Astrocyte of the spinal cord (primary cell): Measurements from ENCODE around the gene NGLY1.

Experiments
- DNase-seq: peaks from one replicate; pipeline ENCODE4 v3.0.0; 2011; ENCODE audit warnings: low read depth, low spot score
- H3K4me3 ChIP-seq: 2 replicates; pipeline ENCODE4 v1.5.1; 2011; ENCODE audit warnings: low read depth, mild to moderate bottlenecking, low read length, moderate library complexity
- CTCF ChIP-seq: IDR thresholded peaks from 2 replicates; pipeline ENCODE4 v1.5.1; 2012; ENCODE audit warnings: low read depth, mild to moderate bottlenecking, low read length, inconsistent platforms
- in situ Hi-C: cut with HindIII; loops from 2 replicates; pipeline ENCODE4 v1.10.0; 2017; ENCODE audit warnings: low sequenced_read_pairs

The NGLY1 gene

GRCh38 chr3:25775936-25776335 is 7.3 kb downstream of the NGLY1 start:
- TF ChIP-seq CTCF, result no peak
- no peak overlapping the region for H3K4me3 ChIP-seq
- DNase-seq, result no peak
- in situ Hi-C loops, result no loop called here

DNA sequence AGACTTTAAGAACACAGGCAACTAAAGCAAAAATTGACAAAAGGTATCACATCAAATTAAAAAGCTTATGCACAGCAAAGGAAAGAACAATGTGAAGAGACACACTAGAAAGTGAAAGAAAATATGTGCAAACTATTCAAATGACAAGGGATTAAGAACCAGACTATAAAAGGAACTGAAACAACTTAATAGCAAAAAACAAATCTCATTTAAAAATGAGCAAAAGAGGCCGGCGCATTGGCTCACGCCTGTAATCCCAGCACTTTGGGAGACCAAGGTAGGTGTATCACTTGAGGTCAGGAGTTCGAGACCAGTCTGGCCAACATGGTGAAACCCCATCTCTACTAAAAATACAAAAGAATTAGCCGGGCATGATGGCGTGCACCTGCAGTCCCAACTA is 14.4 kb downstream of the NGLY1 start:
- in situ Hi-C loops, result no loop called here
- no peak for DNase-seq
- no peak for TF ChIP-seq CTCF
- H3K4me3 ChIP-seq, result no peak overlapping the region

- in situ Hi-C loops, result no loop called here
- no peak for DNase-seq
Measured at GRCh38 chr3:25751725-25752124, 31.5 kb downstream of the NGLY1 start.

GRCh38 chr3:25751048-25751447 is 32.2 kb downstream of the NGLY1 start:
- H3K4me3 ChIP-seq, result no peak overlapping the region
- no peak for DNase-seq
- no peak for TF ChIP-seq CTCF
- in situ Hi-C loops, result no loop called here

More at GRCh38 chr3:25751725-25752124, 31.5 kb downstream of the NGLY1 start:
- no peak for TF ChIP-seq CTCF
- no peak overlapping the region for H3K4me3 ChIP-seq

- no peak overlapping the region for H3K4me3 ChIP-seq
- no peak for DNase-seq
- no peak for TF ChIP-seq CTCF
- in situ Hi-C loops, result no loop called here
Measured at GRCh38 chr3:25749031-25749581, 34.1 kb downstream of the NGLY1 start.

DNA sequence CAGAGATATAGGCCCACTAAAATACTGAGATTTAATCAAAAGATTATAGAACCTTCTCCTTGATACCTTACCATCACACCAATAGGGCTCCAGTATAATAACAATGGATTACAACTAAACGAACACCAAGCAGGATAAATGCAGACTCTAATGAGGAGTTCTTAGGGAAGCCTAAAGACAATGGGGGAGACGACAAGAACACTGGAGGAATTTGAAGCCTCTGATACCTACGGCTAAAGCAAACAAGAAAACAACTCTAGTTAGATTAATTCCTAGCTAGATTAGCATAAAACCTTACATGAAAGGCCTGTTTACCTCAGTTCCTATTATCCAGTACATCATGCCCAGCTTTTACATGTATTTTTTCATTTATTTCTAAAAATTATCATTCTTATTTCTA is 35.1 kb downstream of the NGLY1 start:
- in situ Hi-C loops, result no loop called here
- no peak overlapping the region for H3K4me3 ChIP-seq
- TF ChIP-seq CTCF, result no peak
- no peak for DNase-seq

- no peak for TF ChIP-seq CTCF
- in situ Hi-C loops, result no loop called here
- H3K4me3 ChIP-seq, result no peak overlapping the region
- DNase-seq, result peak; percentile 23
Measured at GRCh38 chr3:25747033-25747432, 36.2 kb downstream of the NGLY1 start.
